ENCODE data around the gene TSPAN5.

TSPAN5 gene

GRCh38 chr4:98496152-98496845 lies 162.1 kb downstream of the TSPAN5 start:
- in situ Hi-C loops (cut with MboI; ENCODE audit: low pct_unique_long_range_greater_than_20kb, low sequenced_read_pairs, unreplicated experiment) = no loop called here
- TF ChIP-seq CTCF (IDR thresholded peaks at IDR 0.05; ENCODE audit: extremely low read depth, insufficient read depth, missing control alignments) = no peak
- DNase-seq (ENCODE audit: low spot score) = no peak

GRCh38 chr4:98493296-98493695 lies 165.1 kb downstream of the TSPAN5 start:
- no peak for TF ChIP-seq CTCF (IDR thresholded peaks at IDR 0.05; ENCODE audit: extremely low read depth, insufficient read depth, missing control alignments)
- peak; percentile 43 for DNase-seq (ENCODE audit: low spot score)
- in situ Hi-C loops (cut with MboI; ENCODE audit: low pct_unique_long_range_greater_than_20kb, low sequenced_read_pairs, unreplicated experiment) = no loop called here

GRCh38 chr4:98491899-98492559 lies 166.4 kb downstream of the TSPAN5 start:
- TF ChIP-seq CTCF (IDR thresholded peaks at IDR 0.05; ENCODE audit: extremely low read depth, insufficient read depth, missing control alignments) = no peak
- DNase-seq (ENCODE audit: low spot score) = no peak
- in situ Hi-C loops (cut with MboI; ENCODE audit: low pct_unique_long_range_greater_than_20kb, low sequenced_read_pairs, unreplicated experiment) = no loop called here

- no peak for DNase-seq (ENCODE audit: low spot score)
- in situ Hi-C loops (cut with MboI; ENCODE audit: low pct_unique_long_range_greater_than_20kb, low sequenced_read_pairs, unreplicated experiment) = no loop called here
- TF ChIP-seq CTCF (IDR thresholded peaks at IDR 0.05; ENCODE audit: extremely low read depth, insufficient read depth, missing control alignments) = no peak
Measured at GRCh38 chr4:98490251-98490650, 168.2 kb downstream of the TSPAN5 start.

- TF ChIP-seq CTCF (IDR thresholded peaks at IDR 0.05; ENCODE audit: extremely low read depth, insufficient read depth, missing control alignments) = no peak
- DNase-seq (ENCODE audit: low spot score) = no peak
- in situ Hi-C loops (cut with MboI; ENCODE audit: low pct_unique_long_range_greater_than_20kb, low sequenced_read_pairs, unreplicated experiment) = no loop called here
Measured at GRCh38 chr4:98485816-98486345, 172.5 kb downstream of the TSPAN5 start.

- TF ChIP-seq CTCF (IDR thresholded peaks at IDR 0.05; ENCODE audit: extremely low read depth, insufficient read depth, missing control alignments) = no peak
- in situ Hi-C loops (cut with MboI; ENCODE audit: low pct_unique_long_range_greater_than_20kb, low sequenced_read_pairs, unreplicated experiment) = no loop called here
Measured at GRCh38 chr4:98484031-98484430, 174.4 kb downstream of the TSPAN5 start.

More at GRCh38 chr4:98484031-98484430, 174.4 kb downstream of the TSPAN5 start:
- DNase-seq (ENCODE audit: low spot score) = no peak
